ENCODE results near the gene EEF1AKMT4.
A peak's percentile ranks its signal among the peaks of the same experiment; 100 is the strongest.
"Not testable (repeated sequence)": the region's sequence is repeated elsewhere in the genome, so short reads cannot be mapped to it uniquely, and the experiment has no call there.

EEF1AKMT4 gene

DNA sequence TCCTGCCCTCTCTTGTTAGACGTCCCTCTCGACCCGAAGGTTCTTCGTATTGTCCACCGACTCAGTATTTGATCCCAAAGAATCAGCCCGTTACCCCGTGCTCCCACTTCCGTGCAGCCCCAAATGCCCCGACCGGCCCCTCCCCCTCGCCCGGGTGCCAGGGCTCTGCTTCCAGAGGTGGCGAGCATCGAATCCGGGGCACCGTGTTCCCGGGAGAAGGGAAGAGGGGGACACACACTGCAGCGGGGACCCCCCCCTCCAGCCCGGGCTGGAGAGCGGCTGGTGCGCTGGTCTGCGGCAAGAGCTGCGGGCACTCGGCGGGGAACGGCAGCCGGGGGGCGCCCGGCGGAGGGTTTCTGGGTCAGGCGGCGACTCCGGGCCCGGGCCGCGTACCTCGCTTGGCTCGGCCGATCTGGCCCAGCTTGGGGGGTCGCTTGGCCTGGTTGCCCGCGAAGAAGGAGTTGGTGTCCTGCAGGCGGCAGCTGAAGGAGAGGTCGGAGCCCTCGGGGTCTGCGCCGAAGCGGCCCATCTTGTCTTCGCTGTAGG, 11.3 kb downstream of the EEF1AKMT4 start:
- peak overlapping the region; percentile 41 for H3K4me3 ChIP-seq (replicated peaks; ENCODE audit: low read depth, low read length)
- no peak for DNase-seq (ENCODE audit: low read depth)

DNA sequence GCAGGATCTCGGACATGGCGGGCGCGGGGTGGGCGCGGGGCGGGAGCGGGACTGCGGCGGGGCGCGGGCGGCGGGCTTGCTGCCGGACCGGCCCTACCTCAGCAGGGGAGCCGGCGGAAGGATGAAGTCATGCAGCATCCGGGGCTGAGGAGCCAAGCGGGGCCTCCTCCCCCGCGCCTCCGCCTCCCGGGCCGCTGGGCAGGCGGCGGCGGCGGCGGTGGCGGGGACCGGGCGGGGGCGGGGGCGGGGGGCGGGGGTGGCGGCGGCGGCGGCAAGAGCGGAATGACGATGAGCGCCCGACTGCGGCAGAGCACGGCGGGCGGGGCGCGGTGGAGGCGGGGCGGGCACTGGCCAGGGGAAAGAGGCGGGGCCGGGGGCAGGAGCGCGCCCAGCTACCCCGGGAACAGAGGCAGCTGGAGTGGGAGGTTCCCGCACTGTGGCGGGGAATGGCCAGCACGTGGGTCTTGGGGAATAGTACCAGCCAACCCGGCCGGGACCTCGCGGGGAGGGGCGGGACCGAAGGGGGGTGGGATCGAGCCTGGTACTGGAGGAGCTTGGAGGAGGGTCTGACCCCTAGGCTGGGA, 11.9 kb downstream of the EEF1AKMT4 start, which contains the start of gene CAMK2N2:
TSS of gene CAMK2N2 (minus strand) at position 284 of the 584 bp plus-strand sequence. CDS start at position 16, 268 bp downstream.
- peak; percentile 69 for DNase-seq (ENCODE audit: low read depth)
- H3K4me3 ChIP-seq (replicated peaks; ENCODE audit: low read depth, low read length), result peak within 1 kb of the TSS; percentile 59
- TF ChIP-seq, protein P1, sequence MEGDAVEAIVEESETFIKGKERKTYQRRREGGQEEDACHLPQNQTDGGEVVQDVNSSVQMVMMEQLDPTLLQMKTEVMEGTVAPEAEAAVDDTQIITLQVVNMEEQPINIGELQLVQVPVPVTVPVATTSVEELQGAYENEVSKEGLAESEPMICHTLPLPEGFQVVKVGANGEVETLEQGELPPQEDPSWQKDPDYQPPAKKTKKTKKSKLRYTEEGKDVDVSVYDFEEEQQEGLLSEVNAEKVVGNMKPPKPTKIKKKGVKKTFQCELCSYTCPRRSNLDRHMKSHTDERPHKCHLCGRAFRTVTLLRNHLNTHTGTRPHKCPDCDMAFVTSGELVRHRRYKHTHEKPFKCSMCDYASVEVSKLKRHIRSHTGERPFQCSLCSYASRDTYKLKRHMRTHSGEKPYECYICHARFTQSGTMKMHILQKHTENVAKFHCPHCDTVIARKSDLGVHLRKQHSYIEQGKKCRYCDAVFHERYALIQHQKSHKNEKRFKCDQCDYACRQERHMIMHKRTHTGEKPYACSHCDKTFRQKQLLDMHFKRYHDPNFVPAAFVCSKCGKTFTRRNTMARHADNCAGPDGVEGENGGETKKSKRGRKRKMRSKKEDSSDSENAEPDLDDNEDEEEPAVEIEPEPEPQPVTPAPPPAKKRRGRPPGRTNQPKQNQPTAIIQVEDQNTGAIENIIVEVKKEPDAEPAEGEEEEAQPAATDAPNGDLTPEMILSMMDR (IDR thresholded peaks at IDR 0.05; ENCODE audit: low read length, missing control alignments), result no peak

More for the DNA sequence above, 11.3 kb downstream of the EEF1AKMT4 start:
- TF ChIP-seq, protein P1 (IDR thresholded peaks at IDR 0.05; ENCODE audit: low read length, missing control alignments), result no peak

DNA sequence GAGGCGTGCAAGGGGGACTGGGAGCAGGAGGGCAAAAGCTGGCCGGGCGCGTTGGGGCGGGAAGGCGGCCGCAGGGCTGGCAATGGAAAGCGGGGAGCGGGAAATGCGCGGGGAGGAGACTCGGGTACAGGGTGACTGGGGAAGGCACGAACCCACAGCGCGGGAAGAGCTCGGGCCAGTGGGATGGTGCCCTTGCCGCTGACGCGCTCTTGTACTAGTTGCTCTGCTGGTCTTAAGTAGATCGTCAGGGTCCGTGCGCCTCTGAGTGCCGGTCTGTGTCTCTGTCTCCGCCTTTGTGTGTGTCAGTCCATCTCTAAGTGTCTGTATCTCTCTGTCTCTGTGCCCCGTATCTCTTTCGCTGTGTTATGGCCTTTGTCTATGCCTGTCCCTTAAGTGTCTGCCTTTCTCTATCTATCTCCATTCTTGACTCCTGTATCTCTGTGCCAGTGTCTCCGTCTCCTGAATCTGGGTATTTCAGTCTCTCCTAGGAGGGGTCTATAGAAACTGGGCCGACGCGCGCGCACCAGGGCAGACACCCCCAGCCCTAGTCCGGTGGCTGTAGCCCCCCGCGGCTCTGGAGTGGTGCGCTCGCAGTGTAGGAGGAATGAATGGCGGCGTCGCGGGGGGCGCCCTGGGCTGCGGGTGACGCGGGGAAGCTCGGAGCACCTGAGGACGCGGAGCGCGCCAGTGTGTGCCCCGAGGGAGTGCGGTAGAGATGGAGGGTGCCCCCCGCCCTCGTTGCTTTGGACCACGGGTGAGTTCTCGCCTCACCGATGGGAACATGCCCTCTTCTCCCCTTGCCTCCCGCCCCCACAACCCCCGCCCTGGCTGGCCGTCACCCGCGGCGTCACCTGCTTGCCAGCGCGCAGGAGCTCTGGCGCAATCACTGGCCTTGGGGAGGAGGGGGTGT, 12.6 kb downstream of the EEF1AKMT4 start:
- DNase-seq (ENCODE audit: low read depth), result peak; percentile 41
- H3K4me3 ChIP-seq (replicated peaks; ENCODE audit: low read depth, low read length), result peak overlapping the region; percentile 59
- TF ChIP-seq, protein P1 (IDR thresholded peaks at IDR 0.05; ENCODE audit: low read length, missing control alignments), result no peak

DNA sequence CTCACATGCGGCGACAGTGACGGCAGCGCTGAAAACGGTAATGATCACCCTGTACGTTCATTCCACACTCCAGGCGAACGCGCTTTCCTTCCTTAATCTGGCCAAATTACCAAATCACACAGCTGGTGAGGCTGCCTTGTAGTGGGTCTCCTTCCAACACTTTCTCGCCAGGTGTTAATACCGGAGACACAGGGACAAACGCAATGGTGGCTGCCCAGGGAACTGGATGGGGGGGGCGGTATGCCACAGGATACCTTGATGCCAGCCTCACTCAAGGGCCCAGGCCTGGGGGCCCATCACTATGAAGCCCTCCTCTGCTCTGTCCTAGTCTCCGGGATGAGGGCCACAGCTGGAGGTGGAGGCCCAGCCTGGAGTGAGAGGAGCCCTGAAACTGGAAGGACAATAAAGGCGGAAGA, 13.3 kb downstream of the EEF1AKMT4 start:
- H3K4me3 ChIP-seq (replicated peaks; ENCODE audit: low read depth, low read length), result no peak overlapping the region
- DNase-seq (ENCODE audit: low read depth), result no peak
- TF ChIP-seq, protein P1 (IDR thresholded peaks at IDR 0.05; ENCODE audit: low read length, missing control alignments), result no peak

DNA sequence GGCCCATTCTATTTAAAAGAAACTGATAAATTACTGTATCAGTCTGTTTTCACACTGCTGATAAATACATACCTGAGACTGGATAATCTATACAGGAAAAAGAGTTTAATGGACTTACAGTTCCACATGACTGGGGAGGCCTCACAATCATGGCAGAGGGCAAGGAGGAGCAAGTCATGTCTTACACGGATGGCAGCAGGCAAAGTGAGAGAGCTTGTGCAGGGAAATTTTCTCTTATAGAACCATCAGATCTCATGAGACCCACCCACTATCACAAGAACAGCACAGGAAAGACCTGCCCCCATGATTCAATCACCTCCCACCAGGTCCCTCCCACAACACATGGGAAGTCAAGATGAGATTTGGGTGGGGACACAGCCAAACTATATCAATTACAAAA, 17.8 kb downstream of the EEF1AKMT4 start:
- DNase-seq (ENCODE audit: low read depth), result not testable (repeated sequence)

DNA sequence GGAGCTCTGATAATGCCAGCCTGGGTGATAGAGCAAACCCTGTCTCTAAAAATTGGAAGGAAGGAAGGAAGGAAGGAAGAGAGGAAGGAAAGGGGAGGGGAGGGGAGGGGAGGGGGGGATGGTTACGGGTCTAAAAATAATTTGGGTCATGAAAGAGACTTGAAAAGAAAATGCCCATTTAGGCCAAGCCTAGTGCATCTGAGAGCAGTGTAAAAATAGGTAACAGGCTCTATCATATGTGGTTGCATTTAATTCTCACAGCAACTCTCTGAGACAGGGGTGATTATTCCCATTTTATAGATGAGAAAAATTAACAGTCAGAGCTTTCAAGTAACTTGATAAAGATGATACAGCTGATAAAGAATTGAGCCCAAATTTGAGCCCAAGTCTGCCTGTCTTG, 22.8 kb downstream of the EEF1AKMT4 start:
- TF ChIP-seq, protein P1 (IDR thresholded peaks at IDR 0.05; ENCODE audit: low read length, missing control alignments), result no peak
- DNase-seq (ENCODE audit: low read depth), result no peak
- H3K4me3 ChIP-seq (replicated peaks; ENCODE audit: low read depth, low read length), result no peak overlapping the region

More for the DNA sequence above, 17.8 kb downstream of the EEF1AKMT4 start:
- not testable (repeated sequence) for H3K4me3 ChIP-seq (replicated peaks; ENCODE audit: low read depth, low read length)

DNA sequence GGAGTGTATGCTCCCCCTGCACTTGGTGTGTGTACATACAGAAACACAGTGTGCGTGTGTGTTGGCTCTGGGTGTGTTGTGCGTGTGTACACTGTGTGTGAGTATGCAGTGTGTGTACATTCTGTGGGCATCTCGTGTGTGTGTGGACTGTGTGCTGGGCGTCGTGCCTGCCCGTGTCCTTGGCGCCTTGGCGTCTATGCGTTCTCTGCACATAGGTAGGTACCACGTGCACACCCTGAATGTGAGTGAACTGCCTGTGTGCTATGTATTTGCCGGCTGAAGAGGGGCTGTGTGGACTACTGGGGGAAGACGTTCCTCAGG, 25.9 kb downstream of the EEF1AKMT4 start:
- H3K4me3 ChIP-seq (replicated peaks; ENCODE audit: low read depth, low read length), result no peak overlapping the region
- TF ChIP-seq, protein P1 (IDR thresholded peaks at IDR 0.05; ENCODE audit: low read length, missing control alignments), result no peak
- DNase-seq (ENCODE audit: low read depth), result no peak

All from fibroblast of pulmonary artery (primary cell).